Colonic mucosa (tissue), 4 donors: ENCODE measurements around the gene GPR146. TPM values are rescaled to one million over a fixed set of nuclear protein-coding genes. Genes with fewer than 3 reads are reported as not detected.

ENCODE experiments used
- DNase-seq: peaks from one replicate; pipeline ENCODE4 v3.0.0-alpha.2; 2020
- H3K27ac ChIP-seq: fragments of 200-600 bp; one replicate; pipeline ENCODE4 v1.8.0; 2021
- H3K27me3 ChIP-seq: fragments of 200-600 bp; one replicate; pipeline ENCODE4 v1.8.0; 2021
- H3K36me3 ChIP-seq: fragments of 200-600 bp; one replicate; pipeline ENCODE4 v1.8.0; 2021
- H3K4me1 ChIP-seq: fragments of 200-600 bp; one replicate; pipeline ENCODE4 v1.8.0; 2021; ENCODE audit warnings: mild to moderate bottlenecking
- H3K4me3 ChIP-seq: fragments of 200-600 bp; one replicate; pipeline ENCODE4 v1.8.0; 2021
- H3K9ac ChIP-seq, 2 donors: one replicate each; pipeline ENCODE4 v1.7.0; 2013; ENCODE audit warnings: control low read depth in 2 of 2, low read depth in 2 of 2, low read length in 2 of 2
- H3K9me3 ChIP-seq: fragments of 200-600 bp; one replicate; pipeline ENCODE4 v1.8.0; 2021
- CTCF ChIP-seq: fragments of 200-600 bp; IDR thresholded peaks from one replicate; pipeline ENCODE4 v1.8.0; 2022; ENCODE audit warnings: antibody characterized with exemption, mild to moderate bottlenecking
- intact Hi-C: fragments of 100-400 bp; cut with DNase I; formaldehyde crosslinking; loops from one replicate; pipeline ENCODE4 v1.14.1; 2022
- total RNA-seq, 2 donors: library from RNA; stranded (reverse); fragmentation: NEBNext Ultra II Directional in 1 of 2; extraction: Animal tissue kit (Norgen Biotek cat#: 25700) in 1 of 2; gene quantifications; one replicate each; pipeline ENCODE4 v1.2.1, GENCODE V29; 2021
- donor health status: healthy.
- donor health status: DM: no; HTN: no; CAD: no.
- donor health status: DM: no; HTN: no; CAD: no.

The GPR146 gene
- total RNA-seq, 2 donors from 2014 or later = 2.9 to 9.0 TPM

GRCh38 chr7:1057416-1058291 lies 13.3 kb downstream of the GPR146 start:
- Histone ChIP-seq H3K36me3 (no peaks in the 10 kb centered on the region), H3K9ac (no peak overlapping the region), H3K27ac (no peak overlapping the region), H3K4me1 (peaks cover 4% of the 10 kb centered on the region), H3K27me3 (no peaks in the 10 kb centered on the region), H3K4me3 (no peak overlapping the region), H3K9me3 (no peaks in the 10 kb centered on the region)
- no peak for DNase-seq
- no peak for TF ChIP-seq CTCF
- intact Hi-C loops = no loop called here

GRCh38 chr7:1058311-1058710 lies 14.0 kb downstream of the GPR146 start:
- H3K9me3 ChIP-seq = no peaks in the 10 kb centered on the region

GRCh38 chr7:1058821-1059199 lies 14.5 kb downstream of the GPR146 start:
- Histone ChIP-seq H3K9ac (no peak overlapping the region), H3K36me3 (no peaks in the 10 kb centered on the region), H3K4me3 (no peak overlapping the region), H3K9me3 (no peaks in the 10 kb centered on the region), H3K27ac (peak overlapping the region; percentile 5), H3K27me3 (no peaks in the 10 kb centered on the region), H3K4me1 (peaks cover 4% of the 10 kb centered on the region)
- no peak for TF ChIP-seq CTCF
- intact Hi-C loops = no loop called here
- no peak for DNase-seq

More at GRCh38 chr7:1058311-1058710, 14.0 kb downstream of the GPR146 start:
- Histone ChIP-seq H3K36me3 (no peaks in the 10 kb centered on the region), H3K27me3 (no peaks in the 10 kb centered on the region), H3K4me1 (peaks cover 4% of the 10 kb centered on the region), H3K27ac (no peak overlapping the region), H3K9ac (no peak overlapping the region), H3K4me3 (no peak overlapping the region)
- intact Hi-C loops = no loop called here
- TF ChIP-seq CTCF = no peak
- DNase-seq = no peak

- intact Hi-C loops = no loop called here
- Histone ChIP-seq H3K4me1 (peaks cover 4% of the 10 kb centered on the region), H3K36me3 (no peaks in the 10 kb centered on the region), H3K4me3 (no peak overlapping the region), H3K9ac (no peak overlapping the region), H3K9me3 (no peaks in the 10 kb centered on the region), H3K27me3 (no peaks in the 10 kb centered on the region), H3K27ac (peak overlapping the region; percentile 5)
- no peak for TF ChIP-seq CTCF
- DNase-seq = no peak
These were observed 15.1 kb downstream of the GPR146 start for GRCh38 chr7:1059200-1060091.

- no peak overlapping the region for H3K27ac ChIP-seq
- no peaks in the 10 kb centered on the region for H3K27me3 ChIP-seq
- intact Hi-C loops = no loop called here
- DNase-seq = no peak
- H3K9me3 ChIP-seq = no peaks in the 10 kb centered on the region
- TF ChIP-seq CTCF = no peak
- H3K9ac ChIP-seq = peak overlapping the region; percentile 14 to 58
- no peaks in the 10 kb centered on the region for H3K36me3 ChIP-seq
- no peaks in the 10 kb centered on the region for H3K4me1 ChIP-seq
- H3K4me3 ChIP-seq = peak overlapping the region; percentile 2
These were observed 16.1 kb downstream of the GPR146 start for GRCh38 chr7:1060315-1061072.
